CD4-positive, CD25-positive, alpha-beta regulatory T cell (primary cell): ENCODE data around the gene NEURL1. TPM values are rescaled to one million over a fixed set of nuclear protein-coding genes. Genes with fewer than 3 reads are reported as not detected.

ENCODE experiments used
- ATAC-seq, 2 donors: fragments of 150-1000 bp; cut with Tn5 transposase; one replicate each; pipeline ENCODE4 v1.10.0; 2021; ENCODE audit warnings: low read depth in 2 of 2, moderate number of reproducible peaks in 2 of 2, moderate library complexity in 1 of 2
- DNase-seq, 3 donors: peaks; one replicate each; pipeline versions ENCODE4 v3.0.0 to v3.0.0-alpha.2; 2012 to 2022; ENCODE audit warnings: mixed read lengths in 1 of 3
- H3K27ac ChIP-seq: one replicate; pipeline ENCODE4 v1.7.0; 2013; ENCODE audit warnings: mild to moderate bottlenecking, low read length; ENCODE audit not compliant: insufficient read depth, poor library complexity, severe bottlenecking
- H3K27me3 ChIP-seq: one replicate; pipeline ENCODE4 v1.7.0; 2013; ENCODE audit warnings: low read length; ENCODE audit not compliant: control insufficient read depth, insufficient read depth
- H3K36me3 ChIP-seq: one replicate; pipeline ENCODE4 v1.7.0; 2013; ENCODE audit warnings: mild to moderate bottlenecking, low read length, moderate library complexity; ENCODE audit not compliant: control insufficient read depth, insufficient read depth
- H3K4me1 ChIP-seq: 2 replicates; pipeline ENCODE4 v1.7.0; 2013; ENCODE audit warnings: mild to moderate bottlenecking, low read length; ENCODE audit not compliant: insufficient read depth, control insufficient read depth, poor library complexity, severe bottlenecking
- H3K4me3 ChIP-seq: one replicate; pipeline ENCODE4 v1.7.0; 2013; ENCODE audit warnings: low read depth, mild to moderate bottlenecking, low read length, moderate library complexity
- H3K9me3 ChIP-seq, 2 experiments: 1 replicate in 1 of 2; 2 replicates in 1 of 2; pipeline ENCODE4 v1.7.0; 2013; ENCODE audit warnings: low read length in 2 of 2, mild to moderate bottlenecking in 1 of 2, moderate library complexity in 1 of 2; ENCODE audit not compliant: control insufficient read depth in 2 of 2
- H3K27ac Mint-ChIP-seq, 3 donors: one replicate each; pipeline ENCODE4 v1.8.0; 2020 to 2022; ENCODE audit warnings: mild to moderate bottlenecking in 3 of 3, mixed read lengths in 3 of 3, moderate library complexity in 2 of 3
- H3K27me3 Mint-ChIP-seq: one replicate; pipeline ENCODE4 v1.8.0; 2022; ENCODE audit warnings: mild to moderate bottlenecking, mixed read lengths
- H3K36me3 Mint-ChIP-seq: one replicate; pipeline ENCODE4 v1.8.0; 2020; ENCODE audit warnings: mixed read lengths
- H3K4me1 Mint-ChIP-seq, 4 donors: one replicate each; pipeline ENCODE4 v1.8.0; 2020 to 2022; ENCODE audit warnings: mixed read lengths in 4 of 4, mild to moderate bottlenecking in 1 of 4
- H3K4me3 Mint-ChIP-seq, 4 donors: one replicate each; pipeline ENCODE4 v1.8.0; 2020 to 2022; ENCODE audit warnings: mild to moderate bottlenecking in 4 of 4, mixed read lengths in 4 of 4, moderate library complexity in 3 of 4
- H3K9me3 Mint-ChIP-seq, 7 donors: one replicate each; pipeline ENCODE4 v1.8.0; 2020 to 2022; ENCODE audit warnings: mixed read lengths in 7 of 7, mild to moderate bottlenecking in 3 of 7, moderate library complexity in 2 of 7
- polyA plus RNA-seq, 4 donors: library from polyadenylated mRNA; unstranded; fragments of 300-500 nt; fragmentation: Illumina TruSeq; gene quantifications; one replicate each; pipeline ENCODE4 v1.2.3, GENCODE V29; 2021
- total RNA-seq: library from RNA; stranded (reverse); gene quantifications from one replicate; pipeline ENCODE4 v1.2.3, GENCODE V29; 2022

The NEURL1 gene
- total and polyA plus RNA-seq, 5 donors from 2014 or later, result 0.29 to 1.1 (median 0.71) TPM

DNA sequence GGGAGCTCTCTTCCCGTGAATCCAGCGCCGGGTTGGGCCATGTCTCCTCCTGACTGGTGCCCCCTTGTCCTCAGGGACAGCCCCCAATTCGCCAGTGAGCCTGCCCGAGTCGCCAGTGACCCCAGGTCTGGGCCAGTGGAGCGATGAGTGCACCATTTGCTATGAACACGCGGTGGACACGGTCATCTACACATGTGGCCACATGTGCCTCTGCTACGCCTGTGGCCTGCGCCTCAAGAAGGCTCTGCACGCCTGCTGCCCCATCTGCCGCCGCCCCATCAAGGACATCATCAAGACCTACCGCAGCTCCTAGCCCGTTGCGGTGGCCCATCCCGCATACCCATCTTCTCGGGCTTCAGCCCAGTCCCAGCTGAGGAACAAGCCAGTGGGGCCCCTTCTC lies 96.6 kb downstream of the NEURL1 start:
- Mint-ChIP-seq H3K27me3 (no peaks in the 10 kb centered on the region), H3K27ac (no peak overlapping the region)
- no peak overlapping the region for H3K27ac ChIP-seq

DNA sequence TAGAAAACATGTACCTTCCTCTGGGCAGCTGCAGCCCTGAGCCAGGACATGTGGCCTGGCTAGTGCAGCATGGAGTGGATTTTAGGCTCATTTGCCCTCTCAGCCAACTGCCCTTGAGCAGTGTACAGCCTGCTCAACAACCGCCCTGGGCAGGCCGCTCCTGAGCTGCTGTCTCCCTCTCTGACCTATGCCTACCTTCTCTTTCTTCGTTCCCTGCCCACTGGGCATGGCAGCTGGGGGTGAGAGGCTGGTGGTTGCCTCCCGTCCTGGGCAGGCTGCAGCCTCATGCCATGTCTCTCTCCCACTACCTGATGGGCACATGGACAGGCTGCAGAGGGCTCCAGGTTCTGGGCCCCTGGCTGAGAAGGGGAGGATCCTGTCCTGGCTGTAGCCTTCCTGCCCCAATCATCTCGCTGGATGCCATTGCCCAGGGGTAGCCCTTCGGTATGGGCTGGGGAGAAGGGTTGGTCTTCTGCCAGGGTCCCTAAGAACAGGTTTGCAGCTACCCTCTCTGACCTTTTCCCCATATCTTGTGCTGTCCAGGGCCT lies 97.3 kb downstream of the NEURL1 start:
- no peak overlapping the region for H3K27ac Mint-ChIP-seq
- ATAC-seq, result no peak
- Histone ChIP-seq H3K36me3 (no peaks in the 10 kb centered on the region), H3K27ac (no peak overlapping the region), H3K9me3 (no peaks in the 10 kb centered on the region), H3K4me3 (no peak overlapping the region), H3K4me1 (no peaks in the 10 kb centered on the region), H3K27me3 (no peaks in the 10 kb centered on the region)
- no peak for DNase-seq
- no peaks in the 10 kb centered on the region for H3K36me3 Mint-ChIP-seq
- peaks cover 0 to 8% (median 4%) of the 10 kb centered on the region in 4 donors for H3K4me1 Mint-ChIP-seq
- peaks cover 0 to 2% (median 0%) of the 10 kb centered on the region in 7 donors for H3K9me3 Mint-ChIP-seq
- H3K4me3 Mint-ChIP-seq, result no peak overlapping the region
- no peaks in the 10 kb centered on the region for H3K27me3 Mint-ChIP-seq

More for the DNA sequence above, 96.6 kb downstream of the NEURL1 start:
- no peaks in the 10 kb centered on the region for H3K9me3 ChIP-seq
- no peaks in the 10 kb centered on the region for H3K27me3 ChIP-seq
- ATAC-seq, result no peak
- peaks cover 0 to 2% (median 0%) of the 10 kb centered on the region in 7 donors for H3K9me3 Mint-ChIP-seq
- H3K4me1 ChIP-seq, result peaks cover under 1% of the 10 kb centered on the region
- H3K4me1 Mint-ChIP-seq, result peaks cover 0 to 12% (median 6%) of the 10 kb centered on the region in 4 donors
- H3K4me3 ChIP-seq, result no peak overlapping the region
- DNase-seq, result no peak
- H3K36me3 Mint-ChIP-seq, result no peaks in the 10 kb centered on the region
- H3K4me3 Mint-ChIP-seq, result no peak overlapping the region
- H3K36me3 ChIP-seq, result no peaks in the 10 kb centered on the region

DNA sequence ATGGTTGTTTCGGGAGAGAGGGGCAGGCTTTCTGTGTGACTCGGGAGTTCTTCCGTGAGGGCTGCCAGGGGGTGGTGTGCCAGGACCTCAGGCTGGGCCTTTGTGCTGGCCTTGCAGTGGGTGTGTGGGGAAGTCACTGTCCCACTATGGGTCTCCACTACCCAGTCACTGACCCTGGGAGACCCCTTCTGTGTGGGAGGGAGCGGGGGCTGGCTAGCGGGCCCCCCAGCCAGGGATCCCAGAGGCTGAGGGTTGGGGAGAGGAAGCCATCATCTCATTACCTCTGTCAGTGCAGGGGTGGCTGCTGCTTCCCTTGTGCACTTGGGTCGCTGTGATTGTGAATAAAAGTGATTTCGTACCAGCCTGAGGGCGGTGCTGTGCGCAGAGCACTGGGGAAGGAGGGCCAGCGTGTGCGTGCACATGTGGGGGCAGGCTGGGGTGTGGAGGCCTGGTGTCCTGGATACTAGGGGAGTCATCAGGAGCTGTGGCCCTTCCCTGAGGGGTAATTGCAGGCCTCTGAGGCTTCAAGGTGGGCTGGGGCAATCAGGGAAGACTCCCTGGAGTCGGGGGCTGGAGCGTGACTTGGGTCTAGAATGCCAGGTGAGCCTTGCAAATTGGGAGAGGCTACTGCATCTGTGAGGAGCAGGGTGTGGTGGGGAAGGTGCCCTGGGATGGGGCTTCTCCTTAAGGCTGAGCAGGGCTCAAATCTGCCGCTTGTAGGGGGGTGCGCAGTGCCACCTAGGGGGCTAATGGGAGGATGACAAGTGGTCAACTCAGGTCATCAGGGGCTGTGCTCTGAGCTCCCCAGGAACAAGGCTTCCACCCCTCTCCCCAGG lies 98.9 kb downstream of the NEURL1 start:
- Mint-ChIP-seq H3K27ac (no peak overlapping the region), H3K4me1 (peaks cover 0 to 4% (median 2%) of the 10 kb centered on the region in 4 donors), H3K9me3 (peaks cover 0 to 2% (median 0%) of the 10 kb centered on the region in 7 donors)

DNA sequence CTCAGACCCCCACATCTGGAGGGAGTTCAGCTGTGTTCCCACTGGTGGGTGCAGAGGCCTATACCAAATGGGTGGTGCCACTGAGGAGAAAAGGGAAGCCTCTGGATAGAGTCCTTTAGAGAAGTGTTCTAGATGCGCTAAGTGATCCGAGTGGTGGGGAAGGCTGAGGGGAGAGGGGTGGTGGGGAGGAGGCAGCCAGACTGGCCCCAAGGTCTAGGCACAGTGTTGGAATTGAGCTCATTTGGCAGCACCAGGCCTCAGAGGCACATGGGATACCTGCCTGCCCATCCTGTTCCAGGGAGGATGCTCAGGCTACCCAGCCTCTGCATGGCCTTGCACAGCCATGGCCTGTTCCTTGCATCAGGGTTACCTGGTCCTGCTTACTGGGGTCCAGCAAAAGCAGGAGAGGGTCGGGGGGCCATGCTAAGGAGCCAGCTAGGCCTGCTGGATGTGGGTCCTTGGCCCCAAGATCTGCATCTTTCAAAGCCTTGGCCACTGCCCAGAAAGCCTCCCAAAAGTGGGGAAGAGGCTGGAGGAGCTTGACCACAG lies 99.6 kb downstream of the NEURL1 start:
- ATAC-seq (no peak), DNase-seq (no peak)
- Histone ChIP-seq H3K9me3 (no peaks in the 10 kb centered on the region), H3K36me3 (no peaks in the 10 kb centered on the region), H3K27ac (no peak overlapping the region), H3K4me1 (no peaks in the 10 kb centered on the region), H3K4me3 (no peak overlapping the region), H3K27me3 (no peaks in the 10 kb centered on the region)
- Mint-ChIP-seq H3K27me3 (no peaks in the 10 kb centered on the region), H3K27ac (no peak overlapping the region), H3K4me3 (no peak overlapping the region), H3K9me3 (peaks cover 0 to 2% (median 0%) of the 10 kb centered on the region in 7 donors), H3K4me1 (peaks cover 0 to 4% (median 2%) of the 10 kb centered on the region in 4 donors), H3K36me3 (no peaks in the 10 kb centered on the region)

More for the DNA sequence above, 98.9 kb downstream of the NEURL1 start:
- Mint-ChIP-seq H3K4me3 (no peak overlapping the region), H3K36me3 (no peaks in the 10 kb centered on the region), H3K27me3 (no peaks in the 10 kb centered on the region)
- peak; percentile 47 to 49 for ATAC-seq
- DNase-seq, result peak in 2 of 3 donors; percentile 20 to 48
- no peak overlapping the region for H3K4me3 ChIP-seq
- no peaks in the 10 kb centered on the region for H3K4me1 ChIP-seq
- H3K36me3 ChIP-seq, result no peaks in the 10 kb centered on the region
- H3K9me3 ChIP-seq, result no peaks in the 10 kb centered on the region
- no peaks in the 10 kb centered on the region for H3K27me3 ChIP-seq
- no peak overlapping the region for H3K27ac ChIP-seq

DNA sequence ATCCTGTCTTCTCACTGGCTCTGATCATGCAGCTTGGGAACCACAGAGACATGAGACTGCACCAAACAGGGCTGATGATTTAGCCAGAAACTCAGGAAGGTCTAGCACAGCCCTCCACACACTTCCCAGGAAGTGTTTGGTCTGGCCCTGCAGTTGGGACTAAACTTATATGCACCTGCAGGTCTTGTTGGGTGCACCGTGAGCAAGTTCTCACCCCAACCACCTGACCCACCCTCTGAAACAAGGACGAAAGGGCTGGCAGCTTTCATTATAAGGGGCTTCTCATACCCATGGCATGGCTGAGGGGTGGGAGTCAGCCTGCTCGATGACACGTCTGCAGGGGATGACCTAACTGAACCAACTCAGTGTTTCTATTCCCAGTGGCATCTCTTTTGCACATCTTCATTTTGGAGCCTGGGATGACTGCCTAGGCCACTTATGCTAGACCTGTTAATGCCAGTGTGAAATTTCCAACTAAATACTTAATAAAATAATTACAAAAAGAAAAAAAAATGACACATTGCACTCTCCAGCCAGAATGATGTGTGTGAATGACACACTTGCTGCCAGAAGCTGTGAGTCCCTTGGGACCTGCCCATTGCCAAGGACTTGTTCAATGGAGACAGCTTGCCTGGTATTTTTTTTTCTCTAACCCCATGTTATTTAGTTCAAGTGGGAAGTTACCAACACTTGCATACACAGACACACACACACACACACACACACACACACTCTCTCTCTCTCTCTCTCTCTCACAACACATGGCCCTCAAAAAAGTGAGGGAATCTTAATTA lies 102.6 kb downstream of the NEURL1 start:
- H3K27me3 ChIP-seq, result no peaks in the 10 kb centered on the region
- H3K36me3 Mint-ChIP-seq, result no peaks in the 10 kb centered on the region
- no peaks in the 10 kb centered on the region for H3K27me3 Mint-ChIP-seq
- no peak overlapping the region for H3K4me3 ChIP-seq
- no peaks in the 10 kb centered on the region for H3K36me3 ChIP-seq
- H3K9me3 Mint-ChIP-seq, result peaks cover 0 to 2% (median 0%) of the 10 kb centered on the region in 7 donors
- DNase-seq (no peak), ATAC-seq (no peak)
- H3K27ac ChIP-seq, result no peak overlapping the region
- no peaks in the 10 kb centered on the region for H3K4me1 Mint-ChIP-seq
- no peak overlapping the region for H3K4me3 Mint-ChIP-seq
- no peaks in the 10 kb centered on the region for H3K4me1 ChIP-seq
- no peaks in the 10 kb centered on the region for H3K9me3 ChIP-seq
- H3K27ac Mint-ChIP-seq, result no peak overlapping the region

DNA sequence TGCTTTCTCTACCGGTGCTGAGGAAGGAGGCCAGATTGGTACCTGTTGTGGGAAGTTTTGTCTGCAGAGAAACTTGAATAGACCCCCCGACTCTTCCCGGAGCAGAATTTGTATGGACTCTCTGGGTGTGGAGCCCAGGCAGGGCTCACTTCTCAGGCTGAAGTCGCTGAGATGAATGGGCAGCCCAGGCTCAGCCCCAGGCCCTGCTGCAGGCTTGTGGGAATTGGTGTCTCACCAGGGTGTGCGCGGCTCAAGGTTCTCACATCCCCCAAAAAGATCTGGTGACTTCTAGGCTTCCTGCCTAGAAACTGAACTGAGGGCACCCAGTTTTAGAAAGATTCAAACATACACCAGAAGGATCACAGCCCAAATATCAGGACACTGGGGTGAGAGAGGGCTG lies 103.5 kb downstream of the NEURL1 start:
- H3K27me3 ChIP-seq, result no peaks in the 10 kb centered on the region
- ATAC-seq, result no peak
- H3K27me3 Mint-ChIP-seq, result no peaks in the 10 kb centered on the region
- H3K4me3 ChIP-seq, result no peak overlapping the region
- DNase-seq, result no peak
- H3K4me1 ChIP-seq, result no peaks in the 10 kb centered on the region
- no peak overlapping the region for H3K27ac ChIP-seq
- no peaks in the 10 kb centered on the region for H3K36me3 ChIP-seq
- H3K9me3 Mint-ChIP-seq, result peaks cover 0 to 2% (median 0%) of the 10 kb centered on the region in 7 donors
- no peak overlapping the region for H3K4me3 Mint-ChIP-seq
- H3K4me1 Mint-ChIP-seq, result no peaks in the 10 kb centered on the region
- H3K36me3 Mint-ChIP-seq, result no peaks in the 10 kb centered on the region
- H3K27ac Mint-ChIP-seq, result no peak overlapping the region
- H3K9me3 ChIP-seq, result no peaks in the 10 kb centered on the region

DNA sequence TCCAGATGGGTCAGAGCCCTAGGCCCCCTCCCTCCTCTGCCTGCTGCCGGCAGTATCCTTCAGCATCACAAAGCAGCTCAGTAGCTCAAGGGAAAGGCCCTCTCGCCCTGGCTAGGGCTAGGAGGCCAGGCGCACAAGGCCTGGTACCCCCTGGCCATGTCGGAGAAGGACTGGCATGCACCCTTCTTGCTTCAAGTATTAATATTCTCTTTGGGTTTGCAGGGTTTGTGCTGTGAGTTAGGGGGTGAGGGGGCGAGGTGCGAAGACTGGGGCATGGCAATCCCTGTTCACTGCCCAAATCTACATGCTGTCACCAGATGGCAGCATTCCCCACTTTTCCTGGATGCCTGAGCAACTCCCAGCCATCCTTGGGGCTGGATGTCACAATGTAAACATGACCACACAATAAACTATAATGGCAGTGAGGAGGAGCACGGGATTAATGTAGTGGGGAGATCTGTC lies 105.2 kb downstream of the NEURL1 start:
- ATAC-seq (no peak), DNase-seq (peak in 1 of 3 donors; percentile 12)
- no peaks in the 10 kb centered on the region for H3K36me3 ChIP-seq
- no peaks in the 10 kb centered on the region for H3K9me3 ChIP-seq
- no peak overlapping the region for H3K4me3 ChIP-seq
- H3K27me3 ChIP-seq, result no peaks in the 10 kb centered on the region
- no peak overlapping the region for H3K4me3 Mint-ChIP-seq
- no peaks in the 10 kb centered on the region for H3K27me3 Mint-ChIP-seq
- H3K27ac Mint-ChIP-seq, result peak overlapping the region in 1 of 3 donors; percentile 36
- no peaks in the 10 kb centered on the region for H3K4me1 Mint-ChIP-seq
- peaks cover 5% of the 10 kb centered on the region for H3K36me3 Mint-ChIP-seq
- no peaks in the 10 kb centered on the region for H3K4me1 ChIP-seq
- no peak overlapping the region for H3K27ac ChIP-seq
- no peaks in the 10 kb centered on the region for H3K9me3 Mint-ChIP-seq
